NCI-H2081 (cell line): ENCODE data around the gene GRK6.

Experiments used
- DNase-seq, 2 experiments: peaks; one replicate each; lab custom pipeline; 2025; lab: John Stamatoyannopoulos, UW

Gene GRK6

DNA sequence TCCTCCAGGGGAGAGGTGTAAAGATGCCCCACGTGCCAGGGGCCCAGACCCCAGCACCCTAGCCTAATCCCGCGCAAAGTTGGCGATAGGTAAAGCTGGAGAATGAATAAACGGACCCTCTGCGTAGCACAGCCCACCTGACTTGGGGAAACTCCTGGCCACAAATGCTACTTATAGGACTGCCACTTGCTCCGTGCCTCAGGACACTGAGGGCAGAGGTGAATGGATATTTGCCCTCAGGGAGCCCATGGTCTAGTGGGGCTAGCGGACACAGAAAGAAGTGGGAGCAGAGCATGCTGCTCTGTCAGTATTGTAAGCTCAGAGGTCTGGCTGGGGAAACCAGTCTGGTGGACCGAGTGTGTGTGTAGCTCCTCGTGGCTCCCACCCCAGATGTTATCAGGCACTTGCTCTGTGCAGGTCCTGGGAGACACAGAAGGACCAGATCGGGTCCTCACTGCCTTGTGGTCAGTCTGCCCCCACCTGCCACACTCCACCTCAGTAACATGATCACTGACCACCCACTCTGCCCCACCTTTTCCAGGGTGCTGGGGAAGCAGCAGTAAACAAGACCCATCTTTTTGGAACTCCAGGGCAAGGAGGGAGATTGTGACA is 841 bp downstream of the GRK6 start:
- no peak for DNase-seq

- DNase-seq = no peak
These were observed 1.6 kb downstream of the GRK6 start for GRCh38 chr5:177427919-177428573.

- DNase-seq = no peak
These were observed 2.2 kb downstream of the GRK6 start for GRCh38 chr5:177428574-177429217.

- no peak for DNase-seq
These were observed 3.0 kb downstream of the GRK6 start for GRCh38 chr5:177429248-177430040.

DNA sequence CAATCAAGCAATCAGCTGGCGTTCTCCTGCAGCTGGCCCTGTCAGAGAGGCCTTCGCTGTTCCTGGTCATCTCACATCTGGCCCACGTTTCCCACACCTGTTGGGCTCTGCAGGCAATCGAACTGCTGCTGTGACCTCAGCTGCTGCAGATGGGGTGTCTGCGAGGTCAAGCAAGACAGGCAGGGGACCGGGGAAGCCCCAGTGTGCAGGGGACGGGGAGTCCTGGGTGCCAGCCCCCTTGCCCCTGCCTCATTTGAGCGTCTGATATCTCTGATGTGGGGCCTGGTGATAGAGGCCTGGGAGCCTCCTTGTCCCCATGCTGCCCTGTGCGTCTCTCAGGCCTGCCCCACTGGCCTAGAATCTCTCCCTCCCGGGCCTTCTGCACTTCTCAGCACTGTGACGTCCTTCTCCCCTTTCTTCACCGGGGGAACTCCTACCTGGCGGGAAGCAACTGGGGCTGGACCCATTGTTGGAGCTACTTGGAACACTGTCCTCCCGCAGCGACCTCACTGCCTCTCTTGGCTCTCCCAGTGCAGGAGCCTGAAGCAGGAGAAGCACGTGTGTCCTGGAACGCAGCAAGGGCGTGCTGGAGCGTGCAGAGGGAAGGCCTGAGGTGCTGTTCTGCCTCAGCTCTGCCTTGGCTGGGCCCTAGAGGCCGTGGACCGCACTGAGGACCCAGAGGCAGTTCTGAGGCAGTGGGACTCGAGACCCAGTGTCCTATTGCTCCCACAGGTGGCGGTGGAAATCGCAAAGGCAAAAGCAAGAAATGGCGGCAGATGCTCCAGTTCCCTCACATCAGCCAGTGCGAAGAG is 3.9 kb downstream of the GRK6 start:
- no peak for DNase-seq

GRCh38 chr5:177430972-177431316 is 4.5 kb downstream of the GRK6 start:
- no peak for DNase-seq

GRCh38 chr5:177431317-177432142 is 5.1 kb downstream of the GRK6 start:
- no peak for DNase-seq

- no peak for DNase-seq
These were observed 5.8 kb downstream of the GRK6 start for GRCh38 chr5:177432143-177432838.

- DNase-seq = no peak
These were observed 6.6 kb downstream of the GRK6 start for GRCh38 chr5:177432839-177433657.

GRCh38 chr5:177433658-177434217 is 7.3 kb downstream of the GRK6 start:
- DNase-seq = no peak

DNA sequence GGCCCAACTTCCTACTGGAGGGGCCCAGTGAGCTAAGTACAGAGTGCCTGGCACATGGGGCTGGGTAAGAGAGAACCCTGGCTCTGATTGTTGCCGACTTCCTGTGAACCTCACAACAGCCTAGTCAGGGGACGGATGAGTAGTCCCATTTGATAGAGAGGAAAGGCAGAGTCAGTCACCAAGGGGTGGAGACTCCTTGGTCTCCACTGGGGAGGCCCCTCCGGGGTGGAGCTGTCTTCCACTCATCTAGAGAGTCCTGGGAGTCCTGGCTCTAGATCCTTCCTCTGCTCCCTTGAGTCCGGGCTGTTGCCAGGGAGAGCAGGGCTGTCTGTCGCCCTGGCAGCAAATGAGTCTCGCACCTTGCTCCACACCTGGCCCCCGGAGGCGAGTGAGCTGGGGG is 8.0 kb downstream of the GRK6 start:
- DNase-seq = no peak

DNA sequence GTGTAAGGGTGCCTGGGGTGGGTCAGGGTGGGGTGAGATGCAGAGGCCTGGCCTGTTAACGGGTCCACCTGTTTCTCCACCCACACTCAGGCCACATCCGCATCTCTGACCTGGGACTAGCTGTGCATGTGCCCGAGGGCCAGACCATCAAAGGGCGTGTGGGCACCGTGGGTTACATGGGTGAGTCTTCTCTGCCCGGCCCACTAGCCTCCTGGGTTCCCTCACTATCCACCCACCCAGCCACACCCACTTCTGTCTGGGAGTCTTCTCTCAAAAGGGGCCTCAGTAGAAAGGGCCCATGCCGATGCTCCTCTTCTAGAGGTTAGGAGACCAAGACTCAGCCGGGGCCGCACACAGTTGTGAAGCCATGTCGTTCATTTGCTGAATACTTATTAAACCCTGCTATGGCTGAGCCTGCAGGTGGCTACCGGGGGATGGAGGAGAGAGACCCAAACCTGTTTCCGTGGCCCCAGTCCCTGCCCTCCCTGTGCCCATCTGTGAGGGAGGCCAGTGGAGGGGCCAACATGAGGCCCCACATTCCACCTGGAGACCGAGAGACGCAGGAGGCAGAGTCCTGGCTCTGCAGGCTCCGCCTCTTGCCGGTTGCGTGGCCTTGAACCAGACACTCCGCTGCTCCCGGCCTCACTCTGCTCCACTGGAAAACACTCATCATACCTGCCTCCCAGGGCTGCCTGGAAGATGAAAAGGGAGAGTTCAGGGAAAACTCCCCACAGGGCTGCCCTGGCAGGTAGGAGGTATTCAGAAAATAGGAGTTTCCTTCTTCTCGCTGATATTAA is 8.7 kb downstream of the GRK6 start:
- no peak for DNase-seq

DNA sequence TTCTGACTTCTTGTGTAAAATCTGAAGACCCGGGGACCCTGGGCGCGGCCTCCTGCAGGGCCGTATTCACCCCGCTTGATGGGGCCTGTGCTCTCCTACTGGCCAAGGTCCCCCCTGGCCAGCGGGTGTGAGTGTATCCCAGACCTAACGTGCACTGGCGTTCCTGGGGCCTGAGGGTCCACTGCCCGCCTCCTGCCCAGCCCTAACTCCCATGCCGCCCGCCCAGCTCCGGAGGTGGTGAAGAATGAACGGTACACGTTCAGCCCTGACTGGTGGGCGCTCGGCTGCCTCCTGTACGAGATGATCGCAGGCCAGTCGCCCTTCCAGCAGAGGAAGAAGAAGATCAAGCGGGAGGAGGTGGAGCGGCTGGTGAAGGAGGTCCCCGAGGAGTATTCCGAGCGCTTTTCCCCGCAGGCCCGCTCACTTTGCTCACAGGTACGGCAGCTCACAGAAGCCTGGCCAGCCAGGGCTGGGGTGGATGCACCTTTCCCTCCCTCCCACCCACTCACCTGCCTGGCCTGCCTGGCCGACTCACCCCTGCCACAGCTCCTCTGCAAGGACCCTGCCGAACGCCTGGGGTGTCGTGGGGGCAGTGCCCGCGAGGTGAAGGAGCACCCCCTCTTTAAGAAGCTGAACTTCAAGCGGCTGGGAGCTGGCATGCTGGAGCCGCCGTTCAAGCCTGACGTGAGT is 9.5 kb downstream of the GRK6 start:
- no peak for DNase-seq

DNA sequence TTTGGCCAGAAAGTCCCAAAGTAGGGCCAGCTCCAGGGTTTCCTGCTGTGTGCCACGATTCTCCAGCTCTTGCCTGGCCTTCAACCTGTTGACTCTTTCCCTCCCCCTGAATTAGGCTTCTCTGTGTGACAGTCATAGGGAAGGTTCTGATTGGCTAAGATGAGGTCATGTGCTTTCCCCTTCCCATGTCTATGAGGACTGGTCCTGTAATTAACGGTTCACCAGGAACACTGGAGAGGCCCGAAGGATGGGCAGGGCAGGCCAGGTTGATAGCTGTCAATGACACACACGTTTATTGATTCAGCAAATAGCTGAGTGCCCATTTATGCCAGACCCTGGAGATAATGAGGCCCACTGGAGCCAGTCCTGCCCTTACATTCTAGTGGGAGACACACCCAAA is 11.1 kb downstream of the GRK6 start:
- DNase-seq = no peak

DNA sequence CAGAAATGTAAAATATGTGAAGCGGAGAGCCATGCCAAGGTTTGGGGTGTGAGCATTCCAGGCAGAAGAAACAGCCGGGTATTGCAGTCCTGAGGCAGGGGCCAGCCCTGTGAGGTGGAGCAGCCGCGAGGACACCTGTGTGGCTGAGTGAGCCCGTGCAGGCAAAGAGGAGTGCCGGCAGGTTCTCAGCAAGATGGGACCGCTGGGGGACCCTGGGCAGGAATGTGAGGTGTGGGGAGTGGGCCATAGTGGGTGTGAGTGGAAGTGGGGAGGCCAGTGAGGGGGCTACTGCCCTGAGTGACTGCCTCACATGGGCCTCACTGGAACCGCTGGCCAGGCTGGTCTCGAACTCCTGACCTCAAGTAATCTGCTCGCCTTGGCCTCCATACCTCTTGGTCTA is 12.0 kb downstream of the GRK6 start:
- DNase-seq = no peak

DNA sequence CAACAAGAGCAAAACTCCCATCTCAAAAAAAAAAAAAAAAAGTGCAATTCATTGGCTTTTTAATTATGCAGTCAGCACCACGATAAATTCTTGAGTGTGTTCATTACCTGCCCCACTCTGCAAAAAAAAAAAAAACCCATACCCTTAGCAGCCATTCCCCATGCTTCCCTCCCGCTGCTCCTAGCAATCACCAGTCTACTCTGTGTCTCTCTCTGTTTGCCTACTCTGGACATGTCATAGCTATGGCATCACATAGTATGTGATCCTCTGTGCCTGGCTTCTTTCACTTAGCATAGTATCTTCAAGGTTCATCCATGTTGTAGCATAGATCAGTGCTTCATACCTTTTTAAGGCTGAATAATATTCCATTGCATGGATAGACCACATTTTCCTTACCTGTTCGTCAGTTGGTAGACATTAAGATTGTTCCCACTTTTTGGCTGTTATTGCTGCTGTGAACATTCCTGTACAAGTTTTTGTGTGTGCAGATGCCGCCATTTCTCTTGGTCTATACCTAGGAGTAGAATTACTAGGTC is 13.1 kb downstream of the GRK6 start:
- no peak for DNase-seq

DNA sequence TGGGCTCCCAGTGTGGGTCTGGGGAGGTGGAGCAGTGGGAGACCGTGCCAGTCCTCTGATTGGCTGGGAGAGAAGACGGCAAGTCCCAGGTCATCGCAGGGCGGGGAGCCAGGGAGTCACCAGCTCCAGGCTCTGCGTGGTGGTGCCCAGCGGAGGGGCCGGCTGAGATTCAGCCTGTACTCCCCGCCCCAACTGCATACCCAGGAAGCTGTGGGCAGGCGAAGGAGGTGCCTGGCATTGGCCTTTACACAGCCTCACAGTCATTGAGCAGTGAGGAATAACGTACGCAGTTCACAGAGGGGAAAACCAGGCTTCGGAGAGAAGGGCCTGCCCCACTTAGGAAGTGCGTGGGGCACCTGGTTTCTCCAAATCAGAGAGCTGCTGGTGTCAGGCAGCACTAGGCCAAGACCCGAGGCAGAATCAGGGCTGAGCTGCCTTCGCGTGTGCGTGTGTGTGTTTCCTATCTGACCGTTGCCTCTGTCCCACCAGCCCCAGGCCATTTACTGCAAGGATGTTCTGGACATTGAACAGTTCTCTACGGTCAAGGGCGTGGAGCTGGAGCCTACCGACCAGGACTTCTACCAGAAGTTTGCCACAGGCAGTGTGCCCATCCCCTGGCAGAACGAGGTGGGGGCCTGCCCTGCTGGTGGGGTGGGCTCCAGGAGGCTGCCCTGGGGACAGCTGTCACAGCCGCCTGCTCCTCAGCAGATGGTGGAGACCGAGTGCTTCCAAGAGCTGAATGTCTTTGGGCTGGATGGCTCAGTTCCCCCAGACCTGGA is 13.9 kb downstream of the GRK6 start:
- DNase-seq = no peak
